CD8-positive, alpha-beta memory T cell (primary cell): ENCODE data around the gene MAB21L4. TPM values are rescaled to one million over a fixed set of nuclear protein-coding genes. Genes with fewer than 3 reads are reported as not detected.
A peak's percentile ranks its signal among the peaks of the same experiment; 100 is the strongest.

Experiments used
- CTCF ChIA-PET: fragments of 350-600 bp; sonication (Branson Sonifier 250); formaldehyde crosslinking; loops from one replicate; lab custom pipeline; 2021; ENCODE audit warnings: antibody characterized with exemption; lab: Charles Lee
- POLR2A ChIA-PET: fragments of 350-600 bp; sonication (Branson Sonifier 250); formaldehyde crosslinking; loops from one replicate; lab custom pipeline; 2021; ENCODE audit warnings: antibody characterized with exemption; lab: Charles Lee
- DNase-seq, 5 donors: peaks; one replicate each; pipeline versions ENCODE4 v3.0.0 to v3.0.0-alpha.2; 2020 to 2022; ENCODE audit warnings: mixed read lengths in 1 of 5
- H3K27ac ChIP-seq: one replicate; pipeline ENCODE4 v1.7.0; 2013; ENCODE audit warnings: low read depth, mild to moderate bottlenecking, low read length, moderate library complexity
- H3K27me3 ChIP-seq: 2 replicates; pipeline ENCODE4 v1.7.0; 2013; ENCODE audit warnings: low read length, mild to moderate bottlenecking; ENCODE audit not compliant: insufficient read depth, poor library complexity, severe bottlenecking
- H3K36me3 ChIP-seq: 2 replicates; pipeline ENCODE4 v1.7.0; 2013; ENCODE audit warnings: mild to moderate bottlenecking, low read length, moderate library complexity; ENCODE audit not compliant: insufficient read depth
- H3K4me1 ChIP-seq: 2 replicates; pipeline ENCODE4 v1.7.0; 2013; ENCODE audit warnings: mild to moderate bottlenecking, low read length, moderate library complexity; ENCODE audit not compliant: insufficient read depth
- H3K4me3 ChIP-seq: 2 replicates; pipeline ENCODE4 v1.7.0; 2013; ENCODE audit warnings: mild to moderate bottlenecking, low read length
- H3K9me3 ChIP-seq: 2 replicates; pipeline ENCODE4 v1.7.0; 2013; ENCODE audit warnings: mild to moderate bottlenecking, low read length
- H3K27ac Mint-ChIP-seq, 8 donors: one replicate each; pipeline ENCODE4 v1.8.0; 2020 to 2021; ENCODE audit warnings: mixed read lengths in 8 of 8, mild to moderate bottlenecking in 6 of 8, inconsistent platforms in 3 of 8, moderate library complexity in 3 of 8
- H3K27me3 Mint-ChIP-seq, 2 donors: one replicate each; pipeline ENCODE4 v1.8.0; 2020 to 2021; ENCODE audit warnings: mixed read lengths in 2 of 2, mild to moderate bottlenecking in 1 of 2, moderate library complexity in 1 of 2
- H3K36me3 Mint-ChIP-seq, 3 donors: one replicate each; pipeline ENCODE4 v1.8.0; 2020 to 2021; ENCODE audit warnings: mixed read lengths in 3 of 3, inconsistent platforms in 1 of 3, mild to moderate bottlenecking in 1 of 3
- H3K4me1 Mint-ChIP-seq, 3 donors: one replicate each; pipeline ENCODE4 v1.8.0; 2020 to 2021; ENCODE audit warnings: mixed read lengths in 3 of 3, inconsistent platforms in 1 of 3, mild to moderate bottlenecking in 1 of 3
- H3K4me3 Mint-ChIP-seq, 7 donors: one replicate each; pipeline ENCODE4 v1.8.0; 2020 to 2021; ENCODE audit warnings: mixed read lengths in 7 of 7, mild to moderate bottlenecking in 6 of 7, moderate library complexity in 4 of 7, inconsistent platforms in 2 of 7
- H3K9me3 Mint-ChIP-seq, 5 donors: one replicate each; pipeline ENCODE4 v1.8.0; 2020 to 2022; ENCODE audit warnings: mixed read lengths in 5 of 5, mild to moderate bottlenecking in 3 of 5, moderate library complexity in 2 of 5, inconsistent platforms in 1 of 5
- polyA plus RNA-seq: library from polyadenylated mRNA; unstranded; fragments of 300-500 nt; fragmentation: Illumina TruSeq; gene quantifications from one replicate; pipeline ENCODE4 v1.2.3, GENCODE V29; 2021
- total RNA-seq, 2 experiments: library from RNA; stranded (reverse); gene quantifications; one replicate each; pipeline ENCODE4 v1.2.3, GENCODE V29; 2021

MAB21L4 gene
- total and polyA plus RNA-seq, 3 experiments from 2014 or later, result not detected

DNA sequence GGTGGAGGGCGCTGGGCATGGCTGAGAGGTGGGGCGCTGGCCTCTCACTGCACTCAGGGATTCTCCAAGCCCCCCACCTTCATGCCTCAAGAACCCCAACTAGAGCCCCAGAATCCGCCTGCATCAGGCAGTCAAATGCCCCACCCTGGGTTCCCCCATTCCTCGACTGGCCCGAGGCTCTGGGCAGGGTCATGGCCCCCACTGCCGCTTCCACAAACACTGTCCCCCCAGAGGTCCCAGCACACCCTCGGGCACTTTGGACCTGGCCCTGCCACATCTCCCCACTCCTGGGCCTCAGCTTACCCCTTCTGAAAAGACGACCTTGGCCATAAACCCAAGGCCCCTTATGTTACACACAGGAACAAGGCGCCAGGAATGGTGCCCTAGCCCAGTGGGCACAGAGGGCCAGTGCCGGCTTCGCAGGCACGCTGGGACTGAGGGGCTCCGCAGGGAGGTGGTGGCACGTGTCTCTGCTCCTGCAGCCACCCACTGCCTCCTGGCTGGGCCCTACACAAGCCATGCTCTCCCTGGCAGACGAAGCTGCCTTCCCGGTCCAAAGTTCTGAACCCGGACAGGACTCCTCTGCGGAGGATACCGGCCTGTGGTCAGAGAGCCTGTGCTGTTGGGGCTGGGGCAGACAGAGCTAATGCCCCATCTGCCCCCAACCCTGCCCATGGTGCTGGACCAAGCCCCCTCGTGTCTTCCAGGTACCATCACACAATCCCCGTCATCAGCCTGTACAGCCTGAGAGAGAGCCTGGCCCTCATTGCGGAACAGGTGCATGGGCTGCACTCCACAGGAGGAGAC, 20.5 kb downstream of the MAB21L4 start:
- H3K27me3 Mint-ChIP-seq, result no peaks in the 10 kb centered on the region
- peak in 1 of 5 donors; percentile 30 for DNase-seq
- no peaks in the 10 kb centered on the region for H3K4me1 Mint-ChIP-seq
- H3K27ac Mint-ChIP-seq, result no peak overlapping the region
- Histone ChIP-seq H3K4me1 (no peaks in the 10 kb centered on the region), H3K4me3 (no peak overlapping the region), H3K36me3 (no peaks in the 10 kb centered on the region), H3K9me3 (no peaks in the 10 kb centered on the region), H3K27me3 (no peaks in the 10 kb centered on the region), H3K27ac (no peak overlapping the region)
- ChIA-PET CTCF (no interaction called here), POLR2A (no interaction called here)
- no peaks in the 10 kb centered on the region for H3K36me3 Mint-ChIP-seq
- no peaks in the 10 kb centered on the region for H3K9me3 Mint-ChIP-seq
- no peak overlapping the region for H3K4me3 Mint-ChIP-seq

GRCh38 chr2:240874715-240875227, 21.2 kb downstream of the MAB21L4 start:
- Histone ChIP-seq H3K36me3 (no peaks in the 10 kb centered on the region), H3K27me3 (no peaks in the 10 kb centered on the region), H3K4me1 (no peaks in the 10 kb centered on the region), H3K4me3 (no peak overlapping the region), H3K9me3 (no peaks in the 10 kb centered on the region), H3K27ac (no peak overlapping the region)
- POLR2A ChIA-PET, result no interaction called here
- H3K4me1 Mint-ChIP-seq, result no peaks in the 10 kb centered on the region
- DNase-seq, result peak in 1 of 5 donors; percentile 33
- H3K9me3 Mint-ChIP-seq, result no peaks in the 10 kb centered on the region
- H3K27me3 Mint-ChIP-seq, result peaks cover 0 to under 1% of the 10 kb centered on the region in 2 donors
- no peak overlapping the region for H3K27ac Mint-ChIP-seq
- no peaks in the 10 kb centered on the region for H3K36me3 Mint-ChIP-seq
- CTCF ChIA-PET, result no interaction called here
- no peak overlapping the region for H3K4me3 Mint-ChIP-seq

DNA sequence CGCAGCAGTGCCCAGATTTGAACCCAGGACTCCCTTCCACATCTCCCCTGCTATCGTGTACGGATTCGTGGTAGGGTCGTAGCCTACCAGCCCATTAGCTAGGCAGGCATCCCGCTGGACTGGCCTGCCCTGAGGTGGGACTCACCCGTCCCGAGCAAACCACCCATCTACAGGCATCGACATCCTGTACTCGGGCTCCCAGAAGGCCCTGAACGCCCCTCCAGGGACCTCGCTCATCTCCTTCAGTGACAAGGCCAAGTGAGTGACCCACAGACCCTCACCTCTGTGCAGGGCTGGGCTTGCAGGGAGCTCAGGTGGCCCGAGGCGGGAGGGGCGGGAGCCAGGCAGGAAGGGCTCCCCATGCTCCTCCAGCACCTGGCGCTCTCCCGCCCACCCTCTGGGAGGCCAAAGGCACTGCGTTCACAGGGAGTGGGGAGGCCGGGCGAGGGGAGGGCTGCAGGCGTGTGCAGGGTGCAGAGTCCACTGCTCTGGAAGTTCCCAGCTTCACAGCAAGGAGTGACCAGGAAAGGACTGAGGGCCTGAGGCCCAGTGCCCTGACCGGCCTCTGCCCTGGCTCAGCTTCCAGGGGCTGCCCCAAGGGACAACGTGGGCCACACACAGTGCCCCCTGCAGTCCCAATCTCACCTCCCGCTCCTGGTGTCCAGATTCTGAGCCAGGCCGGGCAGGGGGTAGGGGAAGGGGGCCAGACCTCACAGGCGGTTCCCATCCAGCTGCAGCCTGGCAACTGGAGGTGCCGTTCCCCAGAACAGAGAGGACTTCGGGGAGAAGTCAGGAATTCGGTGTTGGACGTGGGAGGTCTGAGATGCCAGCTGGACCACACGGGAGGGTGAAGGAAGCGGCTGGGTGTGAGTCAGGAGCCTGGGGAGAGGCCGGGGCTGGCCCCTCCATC, 21.9 kb downstream of the MAB21L4 start:
- Histone ChIP-seq H3K27me3 (no peaks in the 10 kb centered on the region), H3K4me3 (no peak overlapping the region), H3K27ac (no peak overlapping the region), H3K4me1 (no peaks in the 10 kb centered on the region), H3K36me3 (no peaks in the 10 kb centered on the region), H3K9me3 (no peaks in the 10 kb centered on the region)
- DNase-seq, result no peak
- Mint-ChIP-seq H3K36me3 (no peaks in the 10 kb centered on the region), H3K4me3 (no peak overlapping the region), H3K27ac (no peak overlapping the region), H3K27me3 (peaks cover under 1 to 4% of the 10 kb centered on the region in 2 donors), H3K9me3 (no peaks in the 10 kb centered on the region), H3K4me1 (no peaks in the 10 kb centered on the region)
- ChIA-PET CTCF (no interaction called here), POLR2A (no interaction called here)

DNA sequence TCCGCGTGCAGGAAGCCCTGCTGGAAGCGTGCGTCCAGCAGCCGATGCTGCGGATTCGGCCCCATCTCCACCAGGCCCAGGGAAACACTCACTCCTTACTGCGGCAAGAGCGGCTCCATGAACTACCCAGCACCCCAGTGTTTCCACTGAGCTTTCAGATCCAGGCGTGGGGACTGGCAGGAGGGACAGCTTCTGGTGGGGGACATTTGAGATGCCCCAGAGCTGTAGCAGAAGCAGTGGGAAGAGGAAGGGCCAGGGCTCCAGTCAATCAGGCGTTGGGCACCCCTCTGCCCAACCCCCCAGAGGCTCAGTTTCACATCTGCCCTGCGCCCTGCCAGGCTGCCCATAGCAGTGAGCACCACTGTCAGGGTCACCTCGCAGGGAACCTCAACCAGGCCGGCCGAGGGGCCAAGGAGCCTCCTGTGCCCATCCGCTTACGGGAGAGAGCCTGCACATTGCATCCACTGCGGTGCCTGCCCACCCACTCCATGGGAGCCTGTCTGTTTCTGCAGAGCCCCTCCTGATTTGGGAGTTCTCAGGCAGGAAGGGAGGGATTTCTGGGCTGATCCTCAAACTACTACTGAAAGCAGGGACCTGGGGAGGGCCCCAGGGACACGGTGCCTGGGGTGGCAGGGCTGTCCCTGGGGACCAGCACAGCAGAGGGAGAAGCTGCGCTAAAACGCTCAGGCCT, 22.7 kb downstream of the MAB21L4 start:
- Histone ChIP-seq H3K4me3 (no peak overlapping the region), H3K27ac (no peak overlapping the region), H3K9me3 (no peaks in the 10 kb centered on the region), H3K4me1 (no peaks in the 10 kb centered on the region), H3K36me3 (no peaks in the 10 kb centered on the region), H3K27me3 (no peaks in the 10 kb centered on the region)
- ChIA-PET CTCF (no interaction called here), POLR2A (no interaction called here)
- Mint-ChIP-seq H3K4me1 (no peaks in the 10 kb centered on the region), H3K9me3 (no peaks in the 10 kb centered on the region), H3K4me3 (no peak overlapping the region), H3K36me3 (no peaks in the 10 kb centered on the region), H3K27me3 (peaks cover 5 to 7% of the 10 kb centered on the region in 2 donors), H3K27ac (no peak overlapping the region)
- DNase-seq, result no peak

GRCh38 chr2:240872317-240873097, 23.4 kb downstream of the MAB21L4 start:
- H3K27me3 Mint-ChIP-seq, result peaks cover 7 to 12% of the 10 kb centered on the region in 2 donors
- Histone ChIP-seq H3K4me3 (no peak overlapping the region), H3K36me3 (no peaks in the 10 kb centered on the region), H3K9me3 (no peaks in the 10 kb centered on the region), H3K27ac (no peak overlapping the region), H3K27me3 (no peaks in the 10 kb centered on the region), H3K4me1 (no peaks in the 10 kb centered on the region)
- POLR2A ChIA-PET, result no interaction called here
- H3K4me1 Mint-ChIP-seq, result no peaks in the 10 kb centered on the region
- H3K27ac Mint-ChIP-seq, result no peak overlapping the region
- H3K36me3 Mint-ChIP-seq, result no peaks in the 10 kb centered on the region
- CTCF ChIA-PET, result no interaction called here
- DNase-seq, result no peak
- H3K9me3 Mint-ChIP-seq, result no peaks in the 10 kb centered on the region
- H3K4me3 Mint-ChIP-seq, result no peak overlapping the region

DNA sequence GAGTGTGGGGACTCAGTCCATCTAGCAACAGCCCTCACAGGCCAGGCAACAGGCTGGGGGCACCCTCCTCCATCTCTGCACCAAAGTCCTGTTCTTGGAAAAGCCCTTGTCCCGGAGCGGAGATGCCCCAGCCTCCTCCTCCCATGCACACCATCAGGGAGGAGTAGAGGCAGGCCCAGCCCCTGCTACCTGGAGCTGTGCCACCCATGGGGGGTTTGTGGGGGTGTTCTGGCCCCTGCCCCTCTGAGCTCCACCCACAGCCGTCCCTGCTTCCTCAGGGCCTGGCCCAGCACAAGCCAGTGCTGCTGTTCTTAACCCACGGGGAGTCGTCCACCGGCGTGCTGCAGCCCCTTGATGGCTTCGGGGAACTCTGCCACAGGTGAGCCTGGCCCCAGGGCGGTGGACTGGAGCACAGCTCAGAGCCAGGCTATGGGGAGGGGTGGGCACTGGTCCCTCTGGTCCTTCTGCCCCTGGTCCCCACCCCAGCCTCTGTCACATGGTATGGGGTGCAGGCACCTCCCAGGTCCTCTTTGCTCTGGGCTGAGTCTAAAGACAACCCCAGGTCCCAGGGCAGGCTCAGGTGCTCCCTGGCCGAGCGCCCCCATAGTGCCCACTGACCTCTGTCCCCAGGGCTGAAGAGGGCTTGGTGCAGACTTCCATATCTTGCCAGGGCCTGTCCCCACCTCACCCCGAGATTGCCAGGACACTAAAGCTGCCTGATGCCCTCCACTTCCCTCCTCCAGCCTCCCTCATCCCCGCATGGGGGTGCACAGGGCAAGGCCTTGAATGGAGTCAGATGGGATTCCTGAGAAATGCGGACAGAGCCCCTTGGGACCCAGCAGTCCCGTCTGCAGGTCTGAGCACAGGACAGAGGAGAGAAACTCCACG, 24.6 kb downstream of the MAB21L4 start:
- Mint-ChIP-seq H3K4me3 (no peak overlapping the region), H3K27me3 (peaks cover 9 to 24% of the 10 kb centered on the region in 2 donors), H3K36me3 (no peaks in the 10 kb centered on the region), H3K27ac (no peak overlapping the region), H3K4me1 (no peaks in the 10 kb centered on the region), H3K9me3 (no peaks in the 10 kb centered on the region)
- Histone ChIP-seq H3K36me3 (no peaks in the 10 kb centered on the region), H3K9me3 (no peaks in the 10 kb centered on the region), H3K4me3 (no peak overlapping the region), H3K27me3 (no peaks in the 10 kb centered on the region), H3K27ac (no peak overlapping the region), H3K4me1 (no peaks in the 10 kb centered on the region)
- ChIA-PET POLR2A (no interaction called here), CTCF (no interaction called here)
- no peak for DNase-seq
